Right lobe of liver (tissue), 6 donors: Measurements from ENCODE around the gene SKP1. TPM values are rescaled to one million over a fixed set of nuclear protein-coding genes. Genes with fewer than 3 reads are reported as not detected.
A peak's percentile ranks its signal among the peaks of the same experiment; 100 is the strongest.

ENCODE experiments used
- ATAC-seq, 4 donors: fragments of 200-7000 bp; cut with Tn5 transposase; one replicate each; pipeline ENCODE4 v1.9.1; 2020; ENCODE audit warnings: mild to moderate bottlenecking in 4 of 4, moderate library complexity in 4 of 4
- DNase-seq, 3 donors: peaks; one replicate each; pipeline ENCODE4 v3.0.0-alpha.2; 2020
- H3K27ac ChIP-seq, 3 donors: fragments of 200-600 bp; one replicate each; pipeline ENCODE4 v1.8.0; 2022
- H3K27me3 ChIP-seq, 2 donors: fragments of 200-600 bp; one replicate each; pipeline ENCODE4 v1.8.0; 2022
- H3K36me3 ChIP-seq, 4 donors: fragments of 200-600 bp; sonication (generic) in 1 of 4; one replicate each; pipeline versions ENCODE4 v1.5.1 to v1.8.0; 2017 to 2022; ENCODE audit warnings: control low read depth in 1 of 4
- H3K4me1 ChIP-seq, 4 donors: fragments of 200-600 bp; sonication (generic) in 1 of 4; one replicate each; pipeline versions ENCODE4 v1.5.1 to v1.8.0; 2017 to 2022; ENCODE audit warnings: control low read depth in 1 of 4
- H3K4me3 ChIP-seq, 3 donors: fragments of 200-600 bp; one replicate each; pipeline ENCODE4 v1.8.0; 2022
- H3K9me3 ChIP-seq, 4 donors: fragments of 200-600 bp; sonication (generic) in 1 of 4; one replicate each; pipeline versions ENCODE4 v1.5.1 to v1.8.0; 2017 to 2022; ENCODE audit warnings: control low read depth in 1 of 4
- POLR2A ChIP-seq: fragments of 450-650 bp; IDR thresholded peaks from one replicate; pipeline ENCODE4 v1.6.1; 2017; ENCODE audit warnings: antibody characterized with exemption, mild to moderate bottlenecking
- WGBS: methylation state at CpG from one replicate; pipeline ENCODE4 v1.1.6; 2018; ENCODE audit warnings: low coverage, low lambda C conversion rate; ENCODE audit not compliant: insufficient coverage; ENCODE audit errors: missing lambda C conversion rate; 5-methylcytosine and 5-hydroxymethylcytosine counted together
- intact Hi-C, 2 donors: fragments of 100-400 bp; cut with DNase I; formaldehyde crosslinking; loops; one replicate each; pipeline versions ENCODE4 v1.11.2 to v1.14.1; 2022
- total RNA-seq, 6 experiments: library from RNA; depleted of rRNA in 2 of 6; stranded (reverse); fragments of >200 nt in 2 of 6; fragmentation: NEBNext Ultra II Directional in 3 of 6; extraction: Animal tissue kit (Norgen Biotek cat#: 25700) in 3 of 6; gene quantifications; one replicate each; pipeline versions ENCODE4 v1.1.0 to v1.2.4, GENCODE V29; 2016 to 2023
- TF ChIP-seq, protein P1 (sequence below), 4 donors: fragments of 200-600 bp in 3 of 4; fragments of 450-650 bp in 1 of 4; IDR thresholded peaks; one replicate each; pipeline versions ENCODE4 v1.5.1 to v1.8.0; 2016 to 2022; ENCODE audit warnings: antibody characterized with exemption in 4 of 4, mild to moderate bottlenecking in 2 of 4
- donor health status: DM: no; HTN: yes; CAD: no.
- donor health status: DM: no; HTN: no; CAD: no.
- donor health status: DM: no; HTN: no; CAD: no.
- donor health status: DM: no; HTN: yes; CAD: no.
- donor health status: DM: no; HTN: yes; CAD: no.

The SKP1 gene
- total RNA-seq, 6 experiments from 2014 or later = 125 to 186 (median 149) TPM

DNA sequence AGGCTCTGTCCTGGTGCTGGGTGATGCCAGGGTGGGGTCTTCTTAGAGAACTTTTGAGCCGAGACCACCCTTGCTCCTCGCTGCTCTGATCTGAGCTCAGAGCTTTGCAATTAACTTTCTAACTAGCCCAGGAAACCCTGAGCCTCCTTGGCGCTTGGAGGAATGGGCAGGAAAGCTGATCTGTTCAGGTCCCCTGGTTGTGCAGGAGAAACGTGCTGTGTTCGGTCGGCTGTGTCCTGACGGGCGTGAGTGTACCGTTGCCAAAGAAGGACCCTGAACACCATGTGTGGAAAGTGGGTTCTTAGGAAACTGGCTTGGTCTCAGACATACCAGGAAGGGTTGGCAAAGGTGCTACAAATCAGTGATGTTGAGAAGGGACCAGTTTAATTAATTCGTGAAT, 60.5 kb downstream of the SKP1 start:
- 74% methylated on average over 9 of the region's 10 CpGs for WGBS
- intact Hi-C loops = no loop called here
- no peak for DNase-seq
- TF ChIP-seq, protein P1, sequence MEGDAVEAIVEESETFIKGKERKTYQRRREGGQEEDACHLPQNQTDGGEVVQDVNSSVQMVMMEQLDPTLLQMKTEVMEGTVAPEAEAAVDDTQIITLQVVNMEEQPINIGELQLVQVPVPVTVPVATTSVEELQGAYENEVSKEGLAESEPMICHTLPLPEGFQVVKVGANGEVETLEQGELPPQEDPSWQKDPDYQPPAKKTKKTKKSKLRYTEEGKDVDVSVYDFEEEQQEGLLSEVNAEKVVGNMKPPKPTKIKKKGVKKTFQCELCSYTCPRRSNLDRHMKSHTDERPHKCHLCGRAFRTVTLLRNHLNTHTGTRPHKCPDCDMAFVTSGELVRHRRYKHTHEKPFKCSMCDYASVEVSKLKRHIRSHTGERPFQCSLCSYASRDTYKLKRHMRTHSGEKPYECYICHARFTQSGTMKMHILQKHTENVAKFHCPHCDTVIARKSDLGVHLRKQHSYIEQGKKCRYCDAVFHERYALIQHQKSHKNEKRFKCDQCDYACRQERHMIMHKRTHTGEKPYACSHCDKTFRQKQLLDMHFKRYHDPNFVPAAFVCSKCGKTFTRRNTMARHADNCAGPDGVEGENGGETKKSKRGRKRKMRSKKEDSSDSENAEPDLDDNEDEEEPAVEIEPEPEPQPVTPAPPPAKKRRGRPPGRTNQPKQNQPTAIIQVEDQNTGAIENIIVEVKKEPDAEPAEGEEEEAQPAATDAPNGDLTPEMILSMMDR (IDR thresholded peaks at IDR 0.05) = no peak
- TF ChIP-seq POLR2A = no peak
- Histone ChIP-seq H3K36me3 (no peaks in the 10 kb centered on the region), H3K4me1 (peaks cover 0 to 8% (median 2%) of the 10 kb centered on the region in 4 donors), H3K4me3 (no peak overlapping the region), H3K9me3 (no peaks in the 10 kb centered on the region), H3K27ac (no peak overlapping the region), H3K27me3 (no peaks in the 10 kb centered on the region)
- no peak for ATAC-seq

DNA sequence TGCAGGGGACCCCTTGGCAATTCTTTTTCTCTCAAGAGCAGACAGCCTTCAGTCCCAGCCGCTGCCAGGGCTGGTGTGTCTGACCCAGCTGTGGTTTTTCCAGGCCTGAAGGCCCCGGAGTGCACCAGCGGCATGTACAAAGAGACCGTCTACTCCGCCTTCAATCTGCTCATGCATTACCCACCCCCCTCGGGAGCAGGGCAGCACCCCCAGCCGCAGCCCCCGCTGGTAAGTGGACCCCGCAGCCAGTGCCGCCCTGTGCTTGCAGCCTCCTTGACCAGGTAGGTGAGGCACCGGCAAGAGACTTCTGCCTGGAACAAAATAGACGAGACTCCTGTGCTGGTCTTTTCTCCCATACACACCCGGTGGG, 61.0 kb downstream of the SKP1 start:
- no peaks in the 10 kb centered on the region for H3K27me3 ChIP-seq
- H3K27ac ChIP-seq = no peak overlapping the region
- TF ChIP-seq, protein P1 (IDR thresholded peaks at IDR 0.05) = no peak
- no peak for TF ChIP-seq POLR2A
- H3K36me3 ChIP-seq = no peaks in the 10 kb centered on the region
- ATAC-seq (no peak), DNase-seq (no peak)
- peaks cover 0 to 8% (median 2%) of the 10 kb centered on the region in 4 donors for H3K4me1 ChIP-seq
- intact Hi-C loops = no loop called here
- peak overlapping the region in 1 of 3 donors; percentile 46 for H3K4me3 ChIP-seq
- 61% methylated on average over 5 of the region's 13 CpGs for WGBS
- H3K9me3 ChIP-seq = no peaks in the 10 kb centered on the region

GRCh38 chr5:134114886-134115805, 61.6 kb downstream of the SKP1 start:
- intact Hi-C loops = no loop called here
- Histone ChIP-seq H3K27me3 (no peaks in the 10 kb centered on the region), H3K4me1 (peaks cover 0 to 8% (median 2%) of the 10 kb centered on the region in 4 donors), H3K4me3 (peak overlapping the region; percentile 25 to 46 (median 25)), H3K36me3 (no peaks in the 10 kb centered on the region), H3K27ac (no peak overlapping the region), H3K9me3 (no peaks in the 10 kb centered on the region)
- peak in 1 of 4 donors; percentile 0 for ATAC-seq
- 0% methylated on average over 3 of the region's 110 CpGs for WGBS
- no peak for DNase-seq
- no peak for TF ChIP-seq POLR2A

DNA sequence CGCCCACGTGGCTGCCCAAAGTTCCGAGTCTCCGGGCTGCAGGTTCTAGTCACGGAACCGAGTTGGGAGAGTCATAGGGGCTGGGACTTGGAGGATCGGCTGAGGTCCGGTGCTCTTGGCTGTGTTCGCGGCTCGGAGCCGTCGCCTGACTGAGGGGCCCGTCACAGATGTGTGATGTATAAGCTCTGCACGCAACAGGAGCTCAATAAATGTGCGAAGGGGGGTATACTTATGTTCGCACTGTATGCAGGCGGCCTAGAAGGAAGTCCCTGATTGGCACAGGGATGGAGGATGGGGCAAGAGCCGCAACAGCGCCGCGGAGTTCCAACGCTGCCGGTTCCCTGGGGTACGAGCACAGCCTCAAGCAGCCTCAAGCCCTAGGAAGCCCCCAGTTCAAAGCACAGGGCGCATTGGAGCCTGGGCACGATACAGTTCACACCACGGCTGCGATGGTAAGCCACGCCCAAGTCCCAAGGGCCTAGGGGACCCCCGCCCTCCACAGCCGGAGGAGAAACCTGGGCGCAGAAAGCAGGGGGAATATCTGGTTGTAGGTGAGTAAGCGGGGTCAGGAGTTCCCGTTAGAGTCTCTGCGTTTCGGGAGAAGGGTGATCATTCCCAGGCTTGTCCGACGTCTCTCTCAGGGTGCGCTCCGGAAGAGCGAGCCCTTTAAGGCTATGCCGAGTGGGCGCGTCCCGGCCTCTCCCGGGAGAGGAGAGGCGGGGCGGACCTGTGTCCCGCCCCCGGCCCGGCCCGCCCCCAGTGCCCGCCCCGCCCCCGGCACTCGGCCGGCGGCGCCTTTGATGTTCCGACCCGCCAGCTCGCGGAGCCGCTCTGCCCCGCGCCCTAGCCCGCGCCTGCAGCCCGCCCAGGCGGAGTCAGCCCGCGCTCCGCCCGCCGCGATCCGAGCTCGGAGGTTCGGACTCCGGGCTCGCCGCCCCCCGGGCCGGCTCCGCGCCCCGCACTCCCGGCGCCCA, 62.6 kb downstream of the SKP1 start, which contains the start of gene TCF7:
TSS of gene TCF7 (plus strand) at position 780 of the 974 bp plus-strand sequence. CDS start 226 bp downstream, outside the sequence.
- H3K27ac ChIP-seq = no peak within 1 kb of the TSS
- intact Hi-C loops = no loop called here
- TF ChIP-seq POLR2A = peak; percentile 27
- TF ChIP-seq, protein P1 (IDR thresholded peaks at IDR 0.05) = no peak

More for the DNA sequence above, 62.6 kb downstream of the SKP1 start, which contains the start of gene TCF7:
- peak within 1 kb of the TSS; percentile 46 to 58 (median 54) for H3K4me3 ChIP-seq
- under 1% methylated on average over 15 of the region's 90 CpGs for WGBS
- H3K9me3 ChIP-seq = no peaks in the 10 kb centered on the region
- ATAC-seq = peak; percentile 93 to 96 (median 94)
- no peaks in the 10 kb centered on the region for H3K36me3 ChIP-seq
- DNase-seq = peak; percentile 85 to 89 (median 86)
- peaks cover 0 to 8% (median 2%) of the 10 kb centered on the region in 4 donors for H3K4me1 ChIP-seq
- H3K27me3 ChIP-seq = no peaks in the 10 kb centered on the region
